IMR-90 (cell line): ENCODE data around the gene MAP2.

Source experiments
- POLR2A ChIP-seq: IDR thresholded peaks from 2 replicates; pipeline ENCODE4 v1.6.1; 2012; ENCODE audit warnings: mild to moderate bottlenecking, low read depth, low read length
- RFX5 ChIP-seq: IDR thresholded peaks from 2 replicates; pipeline ENCODE4 v1.8.0; 2012; ENCODE audit warnings: low read depth, mild to moderate bottlenecking, low read length, moderate library complexity
- SMC3 ChIP-seq: fragments of 150-350 bp; IDR thresholded peaks from 2 replicates; pipeline ENCODE4 v1.6.1; 2016; ENCODE audit warnings: low read depth, mild to moderate bottlenecking, antibody characterized with exemption, low read length, moderate library complexity
- TF ChIP-seq, protein P1 (sequence below): conservative IDR thresholded peaks from 2 replicates; pipeline ENCODE4 v1.5.1; 2012; ENCODE audit warnings: mild to moderate bottlenecking, low read depth, low read length, improper control_type of control experiment
- TF ChIP-seq, protein P2 (sequence below): fragments of 150-350 bp; IDR thresholded peaks from 2 replicates; pipeline ENCODE4 v1.6.1; 2017; ENCODE audit warnings: mild to moderate bottlenecking, antibody characterized with exemption, low read length, low read depth

DNA sequence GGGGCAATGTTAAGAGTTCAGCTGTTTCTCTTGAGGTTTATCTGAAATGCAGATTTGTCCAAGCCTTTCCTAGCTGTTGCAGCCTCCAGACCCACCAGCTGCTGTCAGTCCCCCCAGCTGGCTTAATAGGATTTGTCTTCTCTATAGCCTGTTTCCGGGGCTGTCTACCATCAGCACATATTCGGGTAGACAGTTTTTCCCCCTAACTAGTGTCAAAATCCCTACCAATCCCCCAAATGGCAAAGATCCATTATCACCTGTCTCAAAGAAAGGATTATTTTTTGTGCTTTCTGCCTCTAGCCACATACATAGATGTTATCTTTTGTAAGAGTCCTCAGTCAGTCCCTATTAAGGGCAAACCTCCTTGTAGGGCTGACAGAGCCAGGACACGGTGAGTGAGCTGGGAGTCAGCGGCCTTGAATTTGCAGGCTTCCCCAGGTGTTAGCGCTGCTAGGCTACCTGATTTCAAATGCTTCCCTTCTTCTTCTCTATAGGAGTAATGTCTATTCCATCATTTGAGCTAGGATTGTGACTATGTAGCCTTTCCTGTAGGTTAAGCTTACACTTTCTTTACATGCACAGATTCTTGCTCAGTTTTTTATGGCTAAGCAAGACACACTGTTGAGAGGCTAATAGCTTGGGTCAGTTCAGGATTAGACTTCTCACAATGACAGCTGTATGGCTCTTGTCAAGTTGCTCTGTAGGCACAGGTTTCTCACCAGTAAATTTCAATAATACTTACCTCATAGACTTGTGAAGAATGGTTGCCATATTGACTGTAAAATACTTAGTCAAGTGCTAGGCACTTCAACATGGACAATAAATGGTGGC is 176.7 kb downstream of the MAP2 start:
- TF ChIP-seq POLR2A (no peak), RFX5 (no peak), SMC3 (no peak)
- TF ChIP-seq, protein P1, sequence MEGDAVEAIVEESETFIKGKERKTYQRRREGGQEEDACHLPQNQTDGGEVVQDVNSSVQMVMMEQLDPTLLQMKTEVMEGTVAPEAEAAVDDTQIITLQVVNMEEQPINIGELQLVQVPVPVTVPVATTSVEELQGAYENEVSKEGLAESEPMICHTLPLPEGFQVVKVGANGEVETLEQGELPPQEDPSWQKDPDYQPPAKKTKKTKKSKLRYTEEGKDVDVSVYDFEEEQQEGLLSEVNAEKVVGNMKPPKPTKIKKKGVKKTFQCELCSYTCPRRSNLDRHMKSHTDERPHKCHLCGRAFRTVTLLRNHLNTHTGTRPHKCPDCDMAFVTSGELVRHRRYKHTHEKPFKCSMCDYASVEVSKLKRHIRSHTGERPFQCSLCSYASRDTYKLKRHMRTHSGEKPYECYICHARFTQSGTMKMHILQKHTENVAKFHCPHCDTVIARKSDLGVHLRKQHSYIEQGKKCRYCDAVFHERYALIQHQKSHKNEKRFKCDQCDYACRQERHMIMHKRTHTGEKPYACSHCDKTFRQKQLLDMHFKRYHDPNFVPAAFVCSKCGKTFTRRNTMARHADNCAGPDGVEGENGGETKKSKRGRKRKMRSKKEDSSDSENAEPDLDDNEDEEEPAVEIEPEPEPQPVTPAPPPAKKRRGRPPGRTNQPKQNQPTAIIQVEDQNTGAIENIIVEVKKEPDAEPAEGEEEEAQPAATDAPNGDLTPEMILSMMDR, result no peak
- TF ChIP-seq, protein P2, sequence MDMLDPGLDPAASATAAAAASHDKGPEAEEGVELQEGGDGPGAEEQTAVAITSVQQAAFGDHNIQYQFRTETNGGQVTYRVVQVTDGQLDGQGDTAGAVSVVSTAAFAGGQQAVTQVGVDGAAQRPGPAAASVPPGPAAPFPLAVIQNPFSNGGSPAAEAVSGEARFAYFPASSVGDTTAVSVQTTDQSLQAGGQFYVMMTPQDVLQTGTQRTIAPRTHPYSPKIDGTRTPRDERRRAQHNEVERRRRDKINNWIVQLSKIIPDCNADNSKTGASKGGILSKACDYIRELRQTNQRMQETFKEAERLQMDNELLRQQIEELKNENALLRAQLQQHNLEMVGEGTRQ, result no peak
